ENCODE data around the gene SPACA7. TPM values are rescaled to one million over a fixed set of nuclear protein-coding genes. Genes with fewer than 3 reads are reported as not detected.
A peak's percentile ranks its signal among the peaks of the same experiment; 100 is the strongest.

SPACA7 gene
- total RNA-seq, 1 donor from 2014 or later: not detected

DNA sequence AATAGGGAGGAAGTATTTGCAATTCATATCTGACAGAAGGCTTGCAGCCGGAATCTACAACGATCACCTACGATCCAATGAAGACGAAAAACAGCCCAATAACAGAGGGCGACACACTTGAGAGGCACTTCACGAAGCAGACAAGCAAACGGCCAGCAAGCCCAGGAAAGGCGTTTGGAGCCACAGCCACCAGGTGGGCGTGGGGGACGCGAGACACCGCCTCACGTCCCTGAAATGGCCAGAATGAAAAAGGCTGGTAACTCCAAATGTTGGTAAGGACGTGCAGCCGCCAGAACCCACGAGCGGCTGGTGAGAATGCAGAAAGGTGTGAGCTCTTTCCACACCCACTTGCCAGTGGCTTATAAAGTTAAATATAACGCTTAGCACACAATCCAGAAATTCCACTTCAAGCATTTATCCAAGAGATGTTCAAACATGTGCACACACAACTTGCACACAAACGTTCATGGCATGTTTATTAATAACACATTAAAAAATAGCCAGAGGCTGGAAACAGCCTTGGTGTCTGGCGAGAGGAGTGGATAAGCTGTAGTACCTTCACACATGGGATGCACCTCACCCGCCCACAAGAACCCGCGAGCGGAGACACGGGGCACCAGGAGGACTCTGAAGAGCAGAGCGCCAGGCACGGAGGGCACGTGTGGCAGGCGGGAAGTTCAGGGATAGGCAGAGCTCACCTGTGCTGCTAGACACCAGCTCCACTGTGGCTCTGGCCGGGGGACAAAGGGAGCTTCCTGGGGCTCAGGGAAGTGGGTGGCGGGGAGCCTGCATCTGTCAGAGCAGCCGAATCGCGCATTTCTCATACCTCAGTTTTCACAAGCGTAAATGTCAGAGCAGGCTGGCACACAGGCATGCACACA lies 89.3 kb downstream of the SPACA7 start:
- Histone ChIP-seq H3K4me3 (no peak overlapping the region), H3K9me3 (no peaks in the 10 kb centered on the region), H3K36me3 (no peaks in the 10 kb centered on the region), H3K27me3 (ENCODE audit: low read depth) (no peaks in the 10 kb centered on the region), H3K4me1 (no peaks in the 10 kb centered on the region), H3K27ac (no peak overlapping the region)
- DNase-seq (no peak), ATAC-seq (no peak)
- TF ChIP-seq, protein P1, sequence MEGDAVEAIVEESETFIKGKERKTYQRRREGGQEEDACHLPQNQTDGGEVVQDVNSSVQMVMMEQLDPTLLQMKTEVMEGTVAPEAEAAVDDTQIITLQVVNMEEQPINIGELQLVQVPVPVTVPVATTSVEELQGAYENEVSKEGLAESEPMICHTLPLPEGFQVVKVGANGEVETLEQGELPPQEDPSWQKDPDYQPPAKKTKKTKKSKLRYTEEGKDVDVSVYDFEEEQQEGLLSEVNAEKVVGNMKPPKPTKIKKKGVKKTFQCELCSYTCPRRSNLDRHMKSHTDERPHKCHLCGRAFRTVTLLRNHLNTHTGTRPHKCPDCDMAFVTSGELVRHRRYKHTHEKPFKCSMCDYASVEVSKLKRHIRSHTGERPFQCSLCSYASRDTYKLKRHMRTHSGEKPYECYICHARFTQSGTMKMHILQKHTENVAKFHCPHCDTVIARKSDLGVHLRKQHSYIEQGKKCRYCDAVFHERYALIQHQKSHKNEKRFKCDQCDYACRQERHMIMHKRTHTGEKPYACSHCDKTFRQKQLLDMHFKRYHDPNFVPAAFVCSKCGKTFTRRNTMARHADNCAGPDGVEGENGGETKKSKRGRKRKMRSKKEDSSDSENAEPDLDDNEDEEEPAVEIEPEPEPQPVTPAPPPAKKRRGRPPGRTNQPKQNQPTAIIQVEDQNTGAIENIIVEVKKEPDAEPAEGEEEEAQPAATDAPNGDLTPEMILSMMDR (IDR thresholded peaks at IDR 0.05): no peak
- intact Hi-C loops (cut with DNase I): no loop called here

DNA sequence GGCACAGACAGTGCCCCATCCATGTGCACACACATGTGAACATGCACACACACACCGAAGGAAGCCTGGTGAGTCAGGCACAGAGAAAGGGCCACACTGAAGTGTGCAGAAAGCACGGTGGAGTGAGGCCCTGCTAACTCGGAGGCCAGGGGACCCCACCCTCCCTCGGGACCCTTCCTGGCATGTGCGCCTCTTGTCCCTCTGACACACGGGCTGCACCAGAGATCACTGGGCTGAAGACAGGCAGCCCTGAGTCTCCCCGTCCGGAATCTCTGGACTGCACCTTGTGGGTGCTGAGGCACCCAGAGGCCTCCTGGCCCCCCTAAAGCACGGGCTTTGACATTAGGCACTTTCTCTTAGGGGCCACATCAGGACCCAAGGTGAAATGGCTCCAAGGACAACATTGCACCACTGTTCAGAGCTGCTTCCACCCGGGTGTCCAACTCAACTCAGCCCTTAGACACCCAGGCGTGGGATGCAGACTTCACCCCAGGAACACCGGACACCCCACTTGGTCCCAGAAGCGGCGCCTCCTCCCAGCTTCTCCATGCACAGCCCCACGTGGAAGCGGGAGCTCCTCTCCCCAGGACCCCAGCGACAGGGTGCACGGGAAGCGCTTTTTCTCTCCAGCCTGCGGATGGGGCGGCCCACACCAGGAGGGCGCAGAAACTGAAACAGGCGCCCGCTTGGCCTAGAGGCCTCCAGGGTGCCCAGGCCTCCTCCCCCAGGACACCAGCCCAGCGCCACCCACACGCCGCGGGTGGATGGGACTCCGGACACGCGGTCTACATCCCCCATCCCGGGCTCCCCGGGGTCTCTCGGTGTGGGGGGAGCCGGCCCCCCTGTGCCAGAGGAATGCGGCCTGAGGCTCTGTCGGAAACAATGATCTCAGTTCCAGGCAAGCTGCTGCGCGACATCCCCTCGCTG lies 90.2 kb downstream of the SPACA7 start:
- Histone ChIP-seq H3K4me1 (no peaks in the 10 kb centered on the region), H3K36me3 (no peaks in the 10 kb centered on the region), H3K9me3 (no peaks in the 10 kb centered on the region), H3K27ac (no peak overlapping the region), H3K4me3 (no peak overlapping the region), H3K27me3 (ENCODE audit: low read depth) (no peaks in the 10 kb centered on the region)
- intact Hi-C loops (cut with DNase I): no loop called here
- TF ChIP-seq, protein P1 (IDR thresholded peaks at IDR 0.05): no peak
- ATAC-seq: no peak
- no peak for DNase-seq

DNA sequence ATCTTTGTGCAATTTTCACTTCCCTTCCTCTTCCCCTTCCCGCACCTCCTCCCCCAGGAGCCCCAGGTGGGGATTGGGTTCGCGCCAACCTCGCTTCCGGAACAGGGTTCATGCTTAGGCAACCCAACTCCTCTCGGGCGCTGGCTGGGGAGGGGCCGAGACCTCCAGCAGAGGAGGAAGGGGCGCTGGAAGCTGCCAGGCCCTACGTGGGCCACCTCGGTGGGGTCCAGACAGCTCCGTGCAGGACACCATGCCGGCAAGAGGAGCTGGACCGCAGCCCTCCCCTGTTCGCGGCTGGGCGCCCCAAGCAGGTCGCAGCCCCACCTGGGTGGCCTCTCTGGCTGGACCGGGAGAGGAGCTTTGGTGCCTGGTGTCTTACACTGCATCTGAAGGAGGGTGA lies 91.1 kb downstream of the SPACA7 start:
- Histone ChIP-seq H3K27ac (no peak overlapping the region), H3K27me3 (ENCODE audit: low read depth) (no peaks in the 10 kb centered on the region), H3K4me1 (no peaks in the 10 kb centered on the region), H3K9me3 (peaks cover 4% of the 10 kb centered on the region), H3K36me3 (no peaks in the 10 kb centered on the region), H3K4me3 (no peak overlapping the region)
- no peak for DNase-seq
- intact Hi-C loops (cut with DNase I): no loop called here
- ATAC-seq: no peak
- TF ChIP-seq, protein P1 (IDR thresholded peaks at IDR 0.05): no peak

DNA sequence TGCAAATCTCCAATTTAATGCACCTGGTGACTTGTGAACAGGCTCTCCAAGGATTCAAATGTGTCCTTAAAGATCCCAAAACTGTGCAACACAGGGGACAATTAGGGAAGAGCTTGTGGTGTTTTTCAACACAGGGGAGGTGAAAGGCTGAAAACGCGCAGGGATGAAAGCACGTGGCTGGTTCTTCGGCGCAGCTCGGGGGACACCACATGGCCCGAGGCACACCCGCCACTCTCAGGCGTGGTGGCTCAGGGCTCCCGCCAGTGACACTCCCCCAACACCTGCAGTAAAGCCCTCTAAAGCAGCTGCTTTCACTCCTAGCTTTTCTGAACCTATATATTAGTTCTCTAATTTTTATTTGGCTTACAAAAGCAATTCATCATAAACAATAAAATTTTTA lies 91.9 kb downstream of the SPACA7 start:
- no peaks in the 10 kb centered on the region for H3K27me3 ChIP-seq (ENCODE audit: low read depth)
- H3K36me3 ChIP-seq: no peaks in the 10 kb centered on the region
- no peak overlapping the region for H3K27ac ChIP-seq
- DNase-seq: no peak
- intact Hi-C loops (cut with DNase I): no loop called here
- ATAC-seq: no peak
- no peak overlapping the region for H3K4me3 ChIP-seq
- H3K4me1 ChIP-seq: no peaks in the 10 kb centered on the region
- peaks cover 6% of the 10 kb centered on the region for H3K9me3 ChIP-seq
- TF ChIP-seq, protein P1 (IDR thresholded peaks at IDR 0.05): no peak

DNA sequence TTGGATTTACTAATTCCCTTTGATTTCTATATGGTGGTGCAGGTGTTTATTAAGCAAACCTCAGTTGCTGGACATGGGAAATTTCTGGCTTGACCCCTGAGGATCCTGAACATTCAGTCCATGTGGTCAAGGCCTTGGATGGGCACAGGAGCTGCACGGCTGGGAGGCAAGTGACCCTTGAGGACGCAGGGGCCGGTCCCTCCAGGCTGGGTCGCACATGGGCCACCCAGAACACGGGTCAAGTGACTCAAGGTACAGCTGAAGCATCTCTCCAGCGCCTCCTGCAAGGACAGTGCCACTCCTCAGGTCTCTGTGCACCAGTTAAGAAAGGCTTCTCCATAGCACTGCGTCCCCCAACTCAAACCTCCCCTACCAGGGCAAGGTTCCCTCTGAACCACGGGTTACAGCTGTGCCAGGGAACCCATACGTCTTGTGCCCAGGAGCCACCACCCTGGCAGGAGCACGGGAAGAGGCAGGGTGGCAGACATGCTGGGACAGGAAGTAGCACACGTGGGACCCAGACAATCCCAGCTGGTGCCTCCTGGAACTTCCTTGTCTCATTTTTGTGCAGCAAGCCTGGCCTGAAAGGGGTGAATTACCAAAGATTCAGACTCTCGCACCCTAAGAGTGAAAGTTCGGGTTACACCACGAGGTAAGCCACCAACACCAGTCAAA lies 93.1 kb downstream of the SPACA7 start:
- no peak overlapping the region for H3K27ac ChIP-seq
- intact Hi-C loops (cut with DNase I): no loop called here
- no peak overlapping the region for H3K4me3 ChIP-seq
- ATAC-seq: peak in 1 of 2 donors; percentile 35
- no peaks in the 10 kb centered on the region for H3K36me3 ChIP-seq
- no peaks in the 10 kb centered on the region for H3K27me3 ChIP-seq (ENCODE audit: low read depth)
- H3K4me1 ChIP-seq: no peaks in the 10 kb centered on the region
- TF ChIP-seq, protein P1 (IDR thresholded peaks at IDR 0.05): no peak
- peaks cover 6% of the 10 kb centered on the region for H3K9me3 ChIP-seq
- DNase-seq: no peak
